HFFc6 (cell line): Measurements from ENCODE around the gene C16orf86. TPM values are rescaled to one million over a fixed set of nuclear protein-coding genes. Genes with fewer than 3 reads are reported as not detected.
A peak's percentile ranks its signal among the peaks of the same experiment; 100 is the strongest.
"Not testable (repeated sequence)": the region's sequence is repeated elsewhere in the genome, so short reads cannot be mapped to it uniquely, and the experiment has no call there.

ENCODE experiments used
- DNase-seq: peaks from one replicate; pipeline ENCODE4 v3.0.0-alpha.2; 2018
- H3K27ac Mint-ChIP-seq: 2 replicates; pipeline ENCODE4 v1.8.0; 2020; ENCODE audit warnings: mild to moderate bottlenecking, mixed read lengths
- H3K27me3 Mint-ChIP-seq: 2 replicates; pipeline ENCODE4 v1.8.0; 2021; ENCODE audit warnings: mild to moderate bottlenecking, moderate library complexity, mixed read lengths; ENCODE audit not compliant: insufficient read depth
- H3K36me3 Mint-ChIP-seq: 2 replicates; pipeline ENCODE4 v1.8.0; 2021; ENCODE audit warnings: low read depth, mixed read lengths
- H3K4me1 Mint-ChIP-seq: 2 replicates; pipeline ENCODE4 v1.8.0; 2020; ENCODE audit warnings: low read depth, mixed read lengths
- H3K4me3 Mint-ChIP-seq: 2 replicates; pipeline ENCODE4 v1.8.0; 2020; ENCODE audit warnings: mild to moderate bottlenecking, moderate library complexity, mixed read lengths
- H3K9me3 Mint-ChIP-seq: 2 replicates; pipeline ENCODE4 v1.8.0; 2020; ENCODE audit warnings: mild to moderate bottlenecking, mixed read lengths
- CTCF ChIP-seq: fragments of 200-600 bp; sonication (generic); IDR thresholded peaks from 2 replicates; pipeline ENCODE4 v1.5.0; 2021; ENCODE audit warnings: antibody characterized with exemption, mild to moderate bottlenecking
- total RNA-seq, 6 experiments: library from RNA; stranded (reverse); fragmentation: NEBNext Ultra II Directional; extraction: Animal tissue kit (Norgen Biotek cat#: 25700); gene quantifications; 2 replicates in 1 of 6; 3 replicates in 5 of 6; pipeline ENCODE4 v1.2.3, GENCODE V29; 2021

C16orf86 gene
- total RNA-seq, 6 experiments from 2014 or later: 1.0 to 1.9 (median 1.6) TPM

GRCh38 chr16:67678354-67679023, 11.9 kb downstream of the C16orf86 start:
- no peak for TF ChIP-seq CTCF
- H3K4me3 Mint-ChIP-seq: no peak overlapping the region
- no peaks in the 10 kb centered on the region for H3K27me3 Mint-ChIP-seq
- H3K4me1 Mint-ChIP-seq: peaks cover 4% of the 10 kb centered on the region
- DNase-seq: no peak
- 0 out of 2 replicates have a peak, but pooled peaks cover 3% of the 10 kb centered on the region for H3K36me3 Mint-ChIP-seq
- H3K27ac Mint-ChIP-seq: no peak overlapping the region
- no peaks in the 10 kb centered on the region for H3K9me3 Mint-ChIP-seq

DNA sequence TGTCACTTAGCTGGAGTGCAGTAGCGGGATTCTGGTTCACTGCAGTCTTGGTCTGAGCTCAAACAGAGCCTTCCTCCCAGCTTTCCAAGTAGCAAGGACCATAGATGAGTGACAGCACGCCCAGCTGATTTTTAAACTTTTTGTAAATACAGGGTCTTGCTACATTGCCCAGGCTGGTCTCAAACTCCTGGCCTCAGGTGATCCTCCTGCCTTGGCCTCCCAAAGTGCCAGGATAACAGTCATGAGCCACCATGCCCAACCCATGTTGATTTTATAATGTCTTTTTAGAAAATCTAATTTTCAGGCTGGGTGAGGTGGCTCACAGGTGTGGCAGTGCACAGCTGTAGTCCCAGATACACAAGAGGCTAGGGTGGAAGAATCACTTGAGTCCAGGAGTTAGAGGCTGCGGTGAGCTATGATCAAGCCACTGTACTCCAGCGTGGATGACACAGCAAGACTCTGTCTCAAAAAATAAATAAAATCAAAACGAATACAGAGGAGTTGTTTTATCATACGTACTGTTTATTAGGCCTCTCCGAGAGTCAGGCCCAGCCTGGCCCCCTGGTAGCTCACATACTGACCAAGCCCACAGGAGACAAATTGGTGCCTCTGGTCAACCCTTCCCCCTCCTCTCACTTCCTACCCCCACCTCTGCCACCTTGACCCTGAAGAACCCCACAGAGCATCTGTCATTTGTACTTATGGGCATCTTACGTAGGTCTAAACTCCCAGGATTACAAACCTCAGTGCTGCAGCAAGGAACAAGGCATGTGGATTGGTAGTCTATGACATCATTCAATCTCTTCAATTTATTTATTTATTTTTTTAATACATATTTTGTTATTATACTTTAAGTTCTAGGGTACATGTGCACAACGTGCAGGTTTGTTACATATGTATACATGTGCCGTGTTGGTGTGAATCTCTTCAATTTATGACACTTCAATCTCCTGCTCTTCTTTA, 13.6 kb downstream of the C16orf86 start:
- H3K4me3 Mint-ChIP-seq: no peak overlapping the region
- TF ChIP-seq CTCF: no peak
- H3K9me3 Mint-ChIP-seq: no peaks in the 10 kb centered on the region
- no peaks in the 10 kb centered on the region for H3K27me3 Mint-ChIP-seq
- DNase-seq: no peak
- H3K36me3 Mint-ChIP-seq: peaks cover 8% of the 10 kb centered on the region; the same call in 1 of the 2 replicates
- peaks cover 10% of the 10 kb centered on the region for H3K4me1 Mint-ChIP-seq
- no peak overlapping the region for H3K27ac Mint-ChIP-seq

- peaks cover 10% of the 10 kb centered on the region for H3K4me1 Mint-ChIP-seq
Measured at GRCh38 chr16:67683767-67684166, 17.2 kb downstream of the C16orf86 start.

DNA sequence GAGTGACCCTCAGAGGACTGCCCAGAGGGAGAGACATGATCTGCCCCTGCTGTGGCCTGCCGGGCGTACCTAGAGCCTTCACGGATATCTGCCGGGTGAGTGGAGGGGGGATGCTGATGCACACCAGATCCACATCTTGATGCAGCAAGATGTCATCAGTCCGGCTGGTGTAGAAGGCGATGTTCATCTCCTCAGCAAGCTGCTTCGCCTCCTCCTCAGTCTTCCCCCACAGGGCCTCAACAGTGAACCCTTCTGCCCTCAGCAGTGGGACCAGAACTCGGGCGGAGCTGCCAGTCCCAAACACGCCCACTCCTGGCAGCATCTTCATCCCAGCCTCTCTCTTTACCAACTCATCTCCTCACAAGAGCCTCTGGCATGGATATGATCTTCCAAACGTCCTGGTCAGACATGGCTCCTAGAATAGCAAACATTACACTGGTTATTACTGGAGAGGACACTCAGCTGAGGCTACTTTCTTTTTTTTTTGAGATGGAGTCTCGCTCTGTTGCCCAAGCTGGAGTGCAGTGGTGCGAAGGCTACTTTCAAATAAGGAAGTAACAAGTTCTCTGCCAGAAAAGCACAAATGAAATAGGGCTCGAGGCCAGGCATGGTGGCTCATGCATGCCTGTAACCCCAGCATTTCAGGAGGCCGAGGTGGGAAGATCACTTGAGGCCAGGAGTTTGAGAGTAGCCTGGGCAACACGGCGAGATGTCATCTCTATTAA, 18.9 kb downstream of the C16orf86 start:
- Mint-ChIP-seq H3K27ac (no peak overlapping the region), H3K4me3 (no peak overlapping the region), H3K9me3 (no peaks in the 10 kb centered on the region), H3K4me1 (peaks cover 10% of the 10 kb centered on the region), H3K36me3 (peaks cover 12% of the 10 kb centered on the region; the same call in 1 of the 2 replicates), H3K27me3 (no peaks in the 10 kb centered on the region)
- no peak for TF ChIP-seq CTCF
- DNase-seq: no peak

More at GRCh38 chr16:67683767-67684166, 17.2 kb downstream of the C16orf86 start:
- Mint-ChIP-seq H3K36me3 (peaks cover 12% of the 10 kb centered on the region; the same call in 1 of the 2 replicates), H3K9me3 (no peaks in the 10 kb centered on the region), H3K27ac (peak overlapping the region; percentile 46), H3K27me3 (no peaks in the 10 kb centered on the region), H3K4me3 (peak overlapping the region; percentile 36; the same call in 1 of the 2 replicates)
- DNase-seq: peak; percentile 28
- TF ChIP-seq CTCF: no peak

DNA sequence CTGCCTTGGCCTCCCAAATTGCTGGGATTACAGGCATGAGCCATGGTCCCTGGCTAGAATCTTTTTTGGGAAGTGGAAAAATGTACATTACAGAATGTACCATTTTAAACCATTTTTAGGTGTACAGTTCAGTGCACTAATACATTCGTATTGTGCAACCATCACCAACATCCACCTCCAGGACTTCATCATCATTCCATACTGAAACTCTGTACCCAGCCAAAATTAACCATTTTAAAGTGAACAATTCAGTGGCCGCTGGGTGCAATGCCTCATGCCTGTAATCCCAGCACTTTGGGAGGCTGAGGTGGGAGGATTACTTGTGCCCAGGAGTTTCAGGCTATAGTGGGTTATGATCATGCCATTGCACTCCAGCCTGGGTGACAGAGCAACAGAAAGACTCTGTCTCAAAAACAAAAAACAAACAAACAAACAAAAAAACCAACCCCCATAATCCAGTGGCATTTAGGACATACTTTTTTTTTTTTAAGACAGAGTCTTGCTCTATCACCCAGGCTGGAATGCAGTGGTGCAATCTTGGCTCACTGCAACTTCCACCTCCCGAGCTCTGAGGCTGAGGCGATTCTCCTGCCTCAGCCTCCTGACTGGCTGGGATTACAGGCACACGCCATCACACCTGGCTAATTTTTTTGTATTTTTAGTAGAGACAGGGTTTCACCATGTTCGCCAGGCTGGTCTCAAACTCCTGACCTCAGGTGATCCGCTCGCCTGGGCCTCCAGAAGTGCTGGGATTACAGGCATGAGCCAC, 27.1 kb downstream of the C16orf86 start:
- not testable (repeated sequence) for H3K9me3 Mint-ChIP-seq, H3K27ac Mint-ChIP-seq, DNase-seq, H3K27me3 Mint-ChIP-seq, H3K36me3 Mint-ChIP-seq, H3K4me1 Mint-ChIP-seq, H3K4me3 Mint-ChIP-seq
